Activated CD8-positive, alpha-beta memory T cell treated with anti-CD3 and anti-CD28 coated beads, Interleukin-2, amount 10 ng/mL, durations not matched to agents 7 days and 5 days (primary cell): ENCODE results near the gene SLC16A7. TPM values are rescaled to one million over a fixed set of nuclear protein-coding genes. Genes with fewer than 3 reads are reported as not detected.

Source experiments
- ATAC-seq: fragments of 150-1000 bp; cut with Tn5 transposase; one replicate; pipeline ENCODE4 v1.10.0; 2021; ENCODE audit warnings: moderate library complexity
- CTCF ChIA-PET: fragments of 350-600 bp; sonication (Branson Sonifier 250); formaldehyde crosslinking; loops from one replicate; lab custom pipeline; 2021; ENCODE audit warnings: antibody characterized with exemption; lab: Charles Lee
- DNase-seq: peaks from one replicate; pipeline ENCODE4 v3.0.0-alpha.2; 2020
- H3K27ac Mint-ChIP-seq: one replicate; pipeline ENCODE4 v1.8.0; 2021; ENCODE audit warnings: mild to moderate bottlenecking, mixed read lengths
- H3K27me3 Mint-ChIP-seq: one replicate; pipeline ENCODE4 v1.8.0; 2021; ENCODE audit warnings: mixed read lengths
- H3K36me3 Mint-ChIP-seq: one replicate; pipeline ENCODE4 v1.8.0; 2021; ENCODE audit warnings: mild to moderate bottlenecking, mixed read lengths
- H3K4me1 Mint-ChIP-seq: one replicate; pipeline ENCODE4 v1.8.0; 2021; ENCODE audit warnings: mixed read lengths
- H3K4me3 Mint-ChIP-seq: one replicate; pipeline ENCODE4 v1.8.0; 2021; ENCODE audit warnings: mild to moderate bottlenecking, moderate library complexity, mixed read lengths
- H3K9me3 Mint-ChIP-seq: one replicate; pipeline ENCODE4 v1.8.0; 2022; ENCODE audit warnings: low read depth, mixed read lengths
- total RNA-seq, 2 experiments: library from RNA; stranded (reverse); gene quantifications; one replicate each; pipeline ENCODE4 v1.2.3, GENCODE V29; 2021

The SLC16A7 gene
- total RNA-seq, 2 experiments from 2014 or later = 14.5 to 18.3 TPM

DNA sequence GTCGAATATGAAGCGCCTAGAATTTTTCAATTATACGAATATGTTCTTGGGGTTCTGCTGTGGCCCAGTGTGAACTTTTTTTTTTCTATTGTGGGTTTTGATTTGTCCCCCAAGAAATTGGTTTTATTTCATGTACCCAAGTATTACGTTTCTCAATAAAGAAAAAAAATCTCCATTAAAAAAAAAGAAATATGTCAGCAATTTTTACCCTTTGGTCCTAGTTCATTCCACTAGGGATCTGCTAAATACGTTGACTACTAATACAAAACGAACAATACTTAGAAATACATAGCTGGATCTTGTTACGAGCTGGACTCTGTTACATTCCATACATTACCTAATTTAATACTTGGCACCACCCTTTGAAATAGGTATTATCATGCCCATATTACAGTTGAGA, 216.9 kb downstream of the SLC16A7 start:
- no peak for DNase-seq
- H3K9me3 Mint-ChIP-seq = peaks cover 2% of the 10 kb centered on the region
- H3K4me3 Mint-ChIP-seq = no peak overlapping the region
- ATAC-seq = no peak
- no peaks in the 10 kb centered on the region for H3K27me3 Mint-ChIP-seq
- no peaks in the 10 kb centered on the region for H3K4me1 Mint-ChIP-seq
- no peak overlapping the region for H3K27ac Mint-ChIP-seq
- CTCF ChIA-PET = no interaction called here
- no peaks in the 10 kb centered on the region for H3K36me3 Mint-ChIP-seq

- CTCF ChIA-PET = interaction anchor here (0.7 kb wide), 1 partner anchor 15 kb away, joined by 3 read pairs; no protein-coding TSS in a partner anchor
- no peaks in the 10 kb centered on the region for H3K36me3 Mint-ChIP-seq
Observed at GRCh38 chr12:59820594-59821011, 224.8 kb downstream of the SLC16A7 start.

DNA sequence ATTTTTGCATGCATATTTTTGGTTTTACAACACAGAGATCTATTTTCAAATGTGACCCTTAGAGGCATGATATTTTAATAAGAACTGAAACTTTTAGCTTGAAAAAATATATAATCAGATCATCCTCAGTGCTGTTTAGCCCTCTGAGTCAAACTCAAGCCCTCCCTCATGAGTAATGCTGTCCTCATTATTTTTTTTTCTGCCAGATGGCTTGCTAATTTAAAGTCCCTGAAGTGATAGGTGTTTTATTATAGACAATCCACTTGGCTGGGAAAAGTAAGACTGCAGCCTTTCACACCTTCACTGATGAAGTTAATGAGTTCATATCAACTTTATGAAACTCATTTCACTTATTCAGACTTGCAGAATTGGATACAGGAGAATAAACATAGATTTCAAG, 227.7 kb downstream of the SLC16A7 start:
- no peaks in the 10 kb centered on the region for H3K9me3 Mint-ChIP-seq
- no peak overlapping the region for H3K27ac Mint-ChIP-seq
- DNase-seq = no peak
- H3K4me3 Mint-ChIP-seq = no peak overlapping the region
- no peaks in the 10 kb centered on the region for H3K36me3 Mint-ChIP-seq
- no peak for ATAC-seq
- H3K27me3 Mint-ChIP-seq = peaks cover 4% of the 10 kb centered on the region
- H3K4me1 Mint-ChIP-seq = peaks cover 3% of the 10 kb centered on the region
- CTCF ChIA-PET = no interaction called here

More at GRCh38 chr12:59820594-59821011, 224.8 kb downstream of the SLC16A7 start:
- H3K27ac Mint-ChIP-seq = no peak overlapping the region
- H3K4me1 Mint-ChIP-seq = peaks cover 6% of the 10 kb centered on the region
- DNase-seq (no peak), ATAC-seq (no peak)
- H3K4me3 Mint-ChIP-seq = no peak overlapping the region
- H3K9me3 Mint-ChIP-seq = peaks cover 2% of the 10 kb centered on the region
- no peaks in the 10 kb centered on the region for H3K27me3 Mint-ChIP-seq

- Mint-ChIP-seq H3K9me3 (no peaks in the 10 kb centered on the region), H3K27ac (no peak overlapping the region), H3K4me1 (no peaks in the 10 kb centered on the region), H3K36me3 (no peaks in the 10 kb centered on the region), H3K4me3 (no peak overlapping the region), H3K27me3 (peaks cover 9% of the 10 kb centered on the region)
- ATAC-seq (no peak), DNase-seq (no peak)
- CTCF ChIA-PET = no interaction called here
Observed at GRCh38 chr12:59827767-59828166, 231.9 kb downstream of the SLC16A7 start.

GRCh38 chr12:59828521-59828920, 232.7 kb downstream of the SLC16A7 start:
- Mint-ChIP-seq H3K36me3 (no peaks in the 10 kb centered on the region), H3K27ac (no peak overlapping the region), H3K27me3 (peaks cover 9% of the 10 kb centered on the region), H3K9me3 (no peaks in the 10 kb centered on the region), H3K4me1 (no peaks in the 10 kb centered on the region), H3K4me3 (no peak overlapping the region)
- CTCF ChIA-PET = no interaction called here
- DNase-seq (no peak), ATAC-seq (no peak)

GRCh38 chr12:59833408-59833807, 237.6 kb downstream of the SLC16A7 start:
- Mint-ChIP-seq H3K9me3 (no peaks in the 10 kb centered on the region), H3K36me3 (no peaks in the 10 kb centered on the region), H3K4me1 (no peaks in the 10 kb centered on the region), H3K27me3 (peaks cover 6% of the 10 kb centered on the region), H3K4me3 (no peak overlapping the region), H3K27ac (no peak overlapping the region)
- ATAC-seq = no peak
- CTCF ChIA-PET = no interaction called here
- DNase-seq = no peak

DNA sequence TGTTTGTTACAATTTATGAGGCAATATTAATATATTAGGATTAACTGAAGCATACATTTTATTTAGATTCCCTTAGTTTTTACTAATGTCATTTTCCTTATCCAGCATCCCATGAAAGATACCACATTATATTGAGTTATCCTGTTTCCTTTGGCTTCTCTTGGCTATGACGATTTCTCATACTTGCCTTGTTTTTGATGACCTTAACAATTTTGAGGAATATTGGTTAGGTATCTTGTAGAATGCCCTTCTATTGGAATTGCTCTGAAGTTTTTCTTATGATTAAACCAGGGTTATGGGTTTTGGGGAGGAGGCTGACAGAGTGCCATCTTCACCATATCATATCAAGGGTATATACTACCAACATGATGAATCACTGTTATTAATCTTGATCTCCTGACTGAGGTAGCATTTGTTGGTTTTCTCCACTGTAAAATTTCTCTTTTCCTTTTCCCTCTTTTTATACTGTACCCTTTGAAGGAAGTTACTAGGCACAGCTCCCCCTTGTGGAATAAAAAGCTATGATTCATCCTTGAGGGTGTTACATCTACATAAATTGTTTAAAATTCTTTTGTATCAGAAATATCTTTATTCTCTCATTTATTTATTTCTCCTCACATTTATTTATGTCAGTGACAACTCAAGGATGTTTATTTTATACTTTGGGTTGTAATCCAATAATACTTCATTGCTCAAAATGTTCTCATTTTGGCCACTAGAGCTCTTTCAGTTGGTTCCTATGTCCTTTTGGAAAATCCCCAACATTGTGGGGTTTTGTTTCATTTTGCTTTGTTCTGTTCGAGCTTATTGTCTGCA, 239.0 kb downstream of the SLC16A7 start:
- Mint-ChIP-seq H3K4me3 (no peak overlapping the region), H3K9me3 (no peaks in the 10 kb centered on the region), H3K27ac (no peak overlapping the region), H3K36me3 (no peaks in the 10 kb centered on the region), H3K27me3 (peaks cover 5% of the 10 kb centered on the region), H3K4me1 (no peaks in the 10 kb centered on the region)
- ATAC-seq = no peak
- DNase-seq = no peak
- CTCF ChIA-PET = interaction anchor here (0.8 to 1.5 kb wide), 11 partner anchors 10 to 721 kb away, joined by 3 to 6 read pairs (median 3); no protein-coding TSS in a partner anchor
